ENCODE data around the gene SAMD14. TPM values are rescaled to one million over a fixed set of nuclear protein-coding genes. Genes with fewer than 3 reads are reported as not detected.

SAMD14 gene
- total and polyA plus RNA-seq, 7 experiments from 2014 or later = 0.70 to 0.78 TPM; not detected in 5

DNA sequence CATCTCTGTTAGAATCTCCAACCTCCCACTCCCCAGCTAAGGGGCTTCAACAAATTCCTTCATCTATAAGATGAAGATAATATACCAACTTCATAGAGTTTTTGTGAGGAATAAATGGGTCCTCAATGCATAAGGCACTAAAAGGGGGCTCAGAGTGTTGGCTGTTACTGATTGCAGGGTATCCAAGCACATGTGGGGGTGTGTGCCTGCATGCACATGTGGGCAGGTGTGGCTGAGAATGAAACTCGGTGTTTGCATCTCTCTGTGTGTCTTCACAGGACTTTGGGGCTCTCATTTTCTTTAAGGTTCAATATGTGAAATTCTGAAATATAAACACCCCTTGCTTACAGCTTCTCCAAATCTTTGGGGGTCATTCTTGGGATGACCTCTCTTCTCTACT, 24.6 kb upstream of the SAMD14 start:
- POLR2A ChIA-PET = interaction anchor here (1.0 to 1.3 kb wide), 3 partner anchors 13 to 22 kb away, joined by 3 to 5 read pairs (median 3); no protein-coding TSS in a partner anchor
- intact Hi-C loops (cut with micrococcal nuclease) = loop anchor here (5.0 kb wide), 2 partner anchors 477 to 713 kb away; partner anchors contain the start of genes SPOP (in 2 of the 2) and TOB1 (in 1 of the 2)
- H3K9me3 ChIP-seq (ENCODE audit: control insufficient read depth in 2 of 3, low read length in 3 of 3) = no peaks in the 10 kb centered on the region
- peaks cover 8 to 43% (median 36%) of the 10 kb centered on the region in 7 donors for H3K4me1 Mint-ChIP-seq
- CTCF ChIA-PET = interaction anchor here (0.5 to 4.9 kb wide), 2 partner anchors 15 to 883 kb away, joined by 4 to 30 read pairs; no protein-coding TSS in a partner anchor
- peak overlapping the region in 8 of 9 donors; percentile 9 to 85 (median 72) for H3K27ac Mint-ChIP-seq
- no peak overlapping the region for H3K4me3 ChIP-seq (ENCODE audit: low read length)
- H3K4me3 Mint-ChIP-seq = peak overlapping the region in 1 of 10 donors; percentile 41
- H3K9me3 Mint-ChIP-seq = no peaks in the 10 kb centered on the region
- H3K4me1 ChIP-seq (ENCODE audit: control insufficient read depth in 2 of 2, insufficient read depth in 2 of 2, low read length in 2 of 2) = peaks cover 18 to 33% of the 10 kb centered on the region in 2 donors
- H3K27me3 Mint-ChIP-seq = no peaks in the 10 kb centered on the region
- DNase-seq = no peak
- no peak overlapping the region for H3K27ac ChIP-seq (ENCODE audit: low read depth, low read length)
- no peaks in the 10 kb centered on the region for H3K27me3 ChIP-seq (ENCODE audit: control insufficient read depth in 2 of 2, insufficient read depth in 2 of 2, low read length in 2 of 2)
- ATAC-seq = no peak
- peaks cover 0 to 3% (median 0%) of the 10 kb centered on the region in 5 donors for H3K36me3 Mint-ChIP-seq
- peaks cover 0 to 5% (median 0%) of the 10 kb centered on the region in 3 experiments for H3K36me3 ChIP-seq (ENCODE audit: control insufficient read depth in 2 of 3, insufficient read depth in 3 of 3, low read length in 3 of 3)

DNA sequence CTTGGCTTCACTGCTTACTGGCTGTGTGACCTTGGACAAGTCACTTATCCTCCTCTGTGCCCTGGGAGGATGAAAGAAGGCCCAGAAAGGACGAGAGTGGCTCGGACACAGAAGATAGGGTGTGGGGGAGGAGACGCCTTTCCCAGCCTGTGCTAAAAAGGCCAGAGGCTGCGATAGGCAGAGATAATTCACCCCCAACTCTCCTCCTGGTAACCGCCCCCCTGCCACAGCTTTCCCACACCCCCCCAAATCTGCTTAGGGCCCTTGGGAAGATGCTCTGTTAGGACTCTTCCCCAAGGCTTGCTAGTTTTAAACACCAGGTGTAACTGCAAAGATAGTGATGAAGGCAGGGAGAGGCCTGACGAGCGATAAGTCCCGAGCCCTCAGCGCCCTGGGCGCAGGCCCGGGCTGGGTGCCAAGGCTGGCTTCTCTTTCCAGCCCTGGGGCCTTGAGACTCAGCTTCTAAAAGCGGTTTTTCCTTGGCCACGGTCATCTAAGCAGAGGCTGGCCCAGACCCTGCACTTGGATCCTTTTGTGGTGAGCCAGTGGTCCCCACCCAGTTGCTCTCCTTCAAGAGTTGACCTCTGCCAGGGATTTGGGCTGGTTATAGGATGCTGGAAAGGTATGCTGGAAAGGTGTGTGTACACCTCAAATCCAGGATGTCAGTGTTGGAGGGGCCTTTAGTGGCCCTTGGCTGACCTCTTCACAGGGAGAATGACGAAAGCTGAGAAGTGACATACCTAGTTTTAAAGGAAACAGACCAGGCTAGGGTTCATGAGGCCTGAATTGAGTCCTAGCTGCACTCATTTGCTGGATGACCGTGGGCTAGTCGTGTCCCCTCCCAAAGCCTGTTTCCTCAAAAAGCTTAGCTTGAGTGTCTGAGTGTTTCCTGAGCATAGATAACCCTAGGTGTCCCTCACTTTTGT, 24.0 kb upstream of the SAMD14 start:
- DNase-seq (no peak), ATAC-seq (no peak)
- peaks cover 8 to 43% (median 36%) of the 10 kb centered on the region in 7 donors for H3K4me1 Mint-ChIP-seq
- Histone ChIP-seq H3K4me1 (ENCODE audit: control insufficient read depth in 2 of 2, insufficient read depth in 2 of 2, low read length in 2 of 2) (peaks cover 18 to 33% of the 10 kb centered on the region in 2 donors), H3K36me3 (ENCODE audit: control insufficient read depth in 2 of 3, insufficient read depth in 3 of 3, low read length in 3 of 3) (peaks cover 0 to 8% (median 0%) of the 10 kb centered on the region in 3 experiments), H3K9me3 (ENCODE audit: control insufficient read depth in 2 of 3, low read length in 3 of 3) (no peaks in the 10 kb centered on the region), H3K27ac (ENCODE audit: low read depth, low read length) (peak overlapping the region; percentile 39), H3K27me3 (ENCODE audit: control insufficient read depth in 2 of 2, insufficient read depth in 2 of 2, low read length in 2 of 2) (no peaks in the 10 kb centered on the region), H3K4me3 (ENCODE audit: low read length) (no peak overlapping the region)
- no peaks in the 10 kb centered on the region for H3K27me3 Mint-ChIP-seq
- H3K27ac Mint-ChIP-seq = peak overlapping the region in 8 of 9 donors; percentile 13 to 86 (median 74)
- peak overlapping the region in 1 of 10 donors; percentile 51 for H3K4me3 Mint-ChIP-seq
- CTCF ChIA-PET = interaction anchor here (0.5 to 4.9 kb wide), 3 partner anchors 14 to 883 kb away, joined by 4 to 30 read pairs (median 7); no protein-coding TSS in a partner anchor
- intact Hi-C loops (cut with micrococcal nuclease) = loop anchor here (5.0 kb wide), 2 partner anchors 477 to 713 kb away; partner anchors contain the start of genes SPOP (in 2 of the 2) and TOB1 (in 1 of the 2)
- POLR2A ChIA-PET = interaction anchor here (1.0 to 1.3 kb wide), 3 partner anchors 12 to 22 kb away, joined by 3 to 5 read pairs (median 3); no protein-coding TSS in a partner anchor
- H3K9me3 Mint-ChIP-seq = no peaks in the 10 kb centered on the region
- peaks cover 0 to 5% (median 0%) of the 10 kb centered on the region in 5 donors for H3K36me3 Mint-ChIP-seq

DNA sequence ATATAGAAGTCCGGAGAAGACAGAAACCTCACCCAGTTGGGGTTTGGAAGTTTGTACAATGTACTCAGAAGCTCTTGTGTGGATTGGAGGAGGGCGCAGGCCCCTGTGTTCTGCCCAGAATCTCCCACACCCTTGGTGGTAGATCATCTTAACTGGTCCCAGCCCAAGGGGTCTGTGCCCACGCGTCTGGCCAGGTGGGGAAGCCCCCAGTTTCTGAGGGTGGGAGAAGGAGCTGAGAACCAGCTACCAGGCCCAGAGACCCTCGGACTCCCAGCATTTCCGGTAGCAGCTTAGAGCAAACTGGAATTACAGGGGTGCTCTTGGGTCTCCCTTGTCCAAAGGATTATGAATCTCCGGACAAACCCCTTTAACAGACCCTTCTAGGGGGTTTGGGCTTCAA, 22.8 kb upstream of the SAMD14 start:
- no peaks in the 10 kb centered on the region for H3K27me3 ChIP-seq (ENCODE audit: control insufficient read depth in 2 of 2, insufficient read depth in 2 of 2, low read length in 2 of 2)
- no peak overlapping the region for H3K4me3 ChIP-seq (ENCODE audit: low read length)
- Mint-ChIP-seq H3K9me3 (no peaks in the 10 kb centered on the region), H3K4me1 (peaks cover under 1 to 41% (median 34%) of the 10 kb centered on the region in 7 donors), H3K4me3 (peak overlapping the region in 3 of 10 donors; percentile 25 to 85 (median 85)), H3K27ac (peak overlapping the region in 7 of 9 donors; percentile 71 to 93 (median 81)), H3K27me3 (no peaks in the 10 kb centered on the region), H3K36me3 (peaks cover 0 to 11% (median 0%) of the 10 kb centered on the region in 5 donors)
- intact Hi-C loops (cut with micrococcal nuclease) = loop anchor here (5.0 kb wide), 2 partner anchors 475 to 715 kb away; partner anchors contain the start of genes SPOP (in 2 of the 2) and TOB1 (in 1 of the 2)
- ChIA-PET CTCF (interaction anchor here (1.2 to 6.1 kb wide), 5 partner anchors 9 to 55 kb away, joined by 4 to 56 read pairs (median 7); partner anchors contain the start of gene SGCA), POLR2A (interaction anchor here (0.8 to 4.0 kb wide), 3 partner anchors 9 to 16 kb away, joined by 3 to 42 read pairs (median 31); no protein-coding TSS in a partner anchor)
- peak overlapping the region; percentile 74 for H3K27ac ChIP-seq (ENCODE audit: low read depth, low read length)
- peaks cover 13 to 26% of the 10 kb centered on the region in 2 donors for H3K4me1 ChIP-seq (ENCODE audit: control insufficient read depth in 2 of 2, insufficient read depth in 2 of 2, low read length in 2 of 2)
- H3K36me3 ChIP-seq (ENCODE audit: control insufficient read depth in 2 of 3, insufficient read depth in 3 of 3, low read length in 3 of 3) = peaks cover 0 to 8% (median 0%) of the 10 kb centered on the region in 3 experiments
- no peaks in the 10 kb centered on the region for H3K9me3 ChIP-seq (ENCODE audit: control insufficient read depth in 2 of 3, low read length in 3 of 3)
- DNase-seq = no peak
- ATAC-seq = no peak

DNA sequence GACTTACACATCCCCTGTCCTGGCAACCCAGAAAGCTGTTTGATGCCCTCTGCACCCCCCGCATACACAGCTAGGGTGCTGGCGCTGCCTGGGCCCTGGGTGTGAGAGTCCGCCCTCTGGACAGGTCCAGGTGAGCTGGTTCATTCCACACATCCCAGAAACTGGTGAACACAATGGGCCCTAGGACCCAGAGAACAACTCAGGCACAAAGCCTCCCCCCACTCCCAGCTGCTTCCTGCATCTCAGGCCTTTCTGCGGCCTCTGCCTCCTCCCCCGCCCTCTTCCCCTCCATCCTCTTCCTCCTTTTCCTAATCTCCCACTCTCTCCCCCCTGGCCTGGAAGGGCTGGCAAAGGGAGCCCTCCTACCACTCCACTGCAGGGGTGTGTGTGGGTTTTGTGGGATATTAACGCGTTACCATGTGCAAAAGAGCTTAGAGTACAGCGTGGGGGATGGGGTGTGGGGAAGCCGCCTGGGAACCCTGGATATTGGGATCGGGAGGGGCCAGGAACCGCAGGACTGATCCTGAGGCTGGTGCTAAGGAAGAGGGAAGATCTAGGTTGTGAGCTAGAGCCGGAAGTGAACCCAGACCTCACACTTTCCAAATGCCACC, 22.1 kb upstream of the SAMD14 start:
- peak in 8 of 9 donors; percentile 28 to 62 (median 49) for DNase-seq

DNA sequence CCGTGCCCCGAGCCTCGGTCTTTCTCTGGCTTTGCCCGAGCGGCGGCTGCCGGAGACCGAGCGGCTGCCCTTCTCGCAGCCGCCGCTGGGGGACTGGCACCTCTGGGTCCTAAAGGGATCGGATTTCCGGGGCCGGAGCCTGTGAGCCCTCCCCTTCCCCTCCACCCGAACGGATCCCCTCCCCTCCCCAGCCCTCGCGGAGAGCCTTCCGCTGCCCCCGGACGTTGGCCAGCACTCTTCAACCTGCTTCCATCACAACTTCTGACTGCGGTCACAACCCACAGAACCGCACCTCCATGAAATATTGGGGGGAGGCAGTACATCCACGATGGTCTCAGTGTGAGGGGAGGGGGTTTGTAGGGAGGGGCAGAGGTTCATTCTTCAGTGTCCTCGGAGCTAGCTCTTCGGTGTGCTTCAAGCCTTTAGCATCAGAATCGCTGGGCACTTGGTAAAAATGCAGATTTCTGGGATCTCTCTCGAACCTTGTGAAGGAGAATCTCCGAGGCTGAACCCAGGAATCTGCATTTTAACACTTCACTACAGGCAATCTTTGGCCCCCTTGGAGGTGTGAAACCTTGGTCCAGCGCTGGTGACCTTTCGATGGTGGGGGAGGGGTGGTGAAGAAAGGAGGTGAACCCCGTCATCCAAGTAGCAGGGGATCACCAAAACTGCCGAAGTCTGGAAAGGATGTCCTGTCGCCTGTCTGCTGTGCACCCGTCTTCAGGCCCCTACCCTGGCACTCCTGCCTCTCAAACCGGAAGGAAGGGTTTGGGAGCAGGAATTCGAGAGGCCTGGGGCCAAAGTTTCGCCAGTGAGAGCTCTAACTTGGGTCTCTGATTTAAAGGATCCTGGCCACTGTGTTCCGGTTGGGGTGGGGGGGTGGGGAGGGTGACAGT, 21.3 kb upstream of the SAMD14 start:
- POLR2A ChIA-PET = interaction anchor here (0.5 to 4.0 kb wide), 7 partner anchors 10 to 1604 kb away, joined by 3 to 42 read pairs (median 3); partner anchors contain the start of gene PDK2
- CTCF ChIA-PET = interaction anchor here (0.9 to 6.1 kb wide), 7 partner anchors 10 to 62 kb away, joined by 3 to 56 read pairs (median 7); partner anchors contain the start of genes COL1A1 and SGCA
- Mint-ChIP-seq H3K4me3 (peak overlapping the region; percentile 82 to 95 (median 87)), H3K36me3 (peaks cover 0 to 21% (median 0%) of the 10 kb centered on the region in 5 donors), H3K9me3 (no peaks in the 10 kb centered on the region), H3K27me3 (no peaks in the 10 kb centered on the region), H3K4me1 (peaks cover 11 to 52% (median 44%) of the 10 kb centered on the region in 7 donors), H3K27ac (peak overlapping the region; percentile 71 to 96 (median 84))
- peaks cover 26 to 37% of the 10 kb centered on the region in 2 donors for H3K4me1 ChIP-seq (ENCODE audit: control insufficient read depth in 2 of 2, insufficient read depth in 2 of 2, low read length in 2 of 2)
- DNase-seq = peak; percentile 73 to 88 (median 79)
- peaks cover 0 to 8% (median 0%) of the 10 kb centered on the region in 3 experiments for H3K36me3 ChIP-seq (ENCODE audit: control insufficient read depth in 2 of 3, insufficient read depth in 3 of 3, low read length in 3 of 3)
- peak overlapping the region; percentile 94 for H3K4me3 ChIP-seq (ENCODE audit: low read length)
- H3K27ac ChIP-seq (ENCODE audit: low read depth, low read length) = peak overlapping the region; percentile 74
- no peaks in the 10 kb centered on the region for H3K9me3 ChIP-seq (ENCODE audit: control insufficient read depth in 2 of 3, low read length in 3 of 3)
- H3K27me3 ChIP-seq (ENCODE audit: control insufficient read depth in 2 of 2, insufficient read depth in 2 of 2, low read length in 2 of 2) = no peaks in the 10 kb centered on the region
- intact Hi-C loops (cut with micrococcal nuclease) = loop anchor here (1.0 to 5.0 kb wide), 6 partner anchors 10 to 716 kb away; partner anchors contain the start of genes SPOP (in 2 of the 2), PDK2 (in 1 of the 2) and TOB1 (in 1 of the 2)
- peak; percentile 84 for ATAC-seq

More for the DNA sequence above, 22.1 kb upstream of the SAMD14 start:
- ChIA-PET POLR2A (interaction anchor here (0.5 to 4.0 kb wide), 5 partner anchors 9 to 60 kb away, joined by 3 to 42 read pairs (median 3); no protein-coding TSS in a partner anchor), CTCF (interaction anchor here (0.9 to 6.1 kb wide), 7 partner anchors 9 to 61 kb away, joined by 3 to 56 read pairs (median 5); partner anchors contain the start of genes COL1A1 and SGCA)
- intact Hi-C loops (cut with micrococcal nuclease) = loop anchor here (1.0 to 5.0 kb wide), 6 partner anchors 9 to 715 kb away; partner anchors contain the start of genes SPOP (in 2 of the 2), PDK2 (in 1 of the 2) and TOB1 (in 1 of the 2)
- H3K36me3 ChIP-seq (ENCODE audit: control insufficient read depth in 2 of 3, insufficient read depth in 3 of 3, low read length in 3 of 3) = peaks cover 0 to 8% (median 0%) of the 10 kb centered on the region in 3 experiments
- peak; percentile 46 for ATAC-seq
- H3K27ac ChIP-seq (ENCODE audit: low read depth, low read length) = peak overlapping the region; percentile 74
- no peaks in the 10 kb centered on the region for H3K27me3 ChIP-seq (ENCODE audit: control insufficient read depth in 2 of 2, insufficient read depth in 2 of 2, low read length in 2 of 2)
- Mint-ChIP-seq H3K36me3 (peaks cover 0 to 18% (median 0%) of the 10 kb centered on the region in 5 donors), H3K27me3 (no peaks in the 10 kb centered on the region), H3K4me1 (peaks cover 4 to 44% (median 37%) of the 10 kb centered on the region in 7 donors), H3K4me3 (peak overlapping the region; percentile 82 to 95 (median 87)), H3K9me3 (no peaks in the 10 kb centered on the region), H3K27ac (peak overlapping the region; percentile 71 to 96 (median 82))
- peak overlapping the region; percentile 94 for H3K4me3 ChIP-seq (ENCODE audit: low read length)
- no peaks in the 10 kb centered on the region for H3K9me3 ChIP-seq (ENCODE audit: control insufficient read depth in 2 of 3, low read length in 3 of 3)
- H3K4me1 ChIP-seq (ENCODE audit: control insufficient read depth in 2 of 2, insufficient read depth in 2 of 2, low read length in 2 of 2) = peaks cover 20 to 29% of the 10 kb centered on the region in 2 donors

Measured in naive thymus-derived CD4-positive, alpha-beta T cell (primary cell).